ENCODE results near the gene TMEM143.

The TMEM143 gene

GRCh38 chr19:48390188-48391099 is 26.7 kb upstream of the TMEM143 start:
- peak overlapping the region; percentile 99 for H3K9ac ChIP-seq (ENCODE audit: low read depth, low read length, poor library complexity)
- no peak overlapping the region for H2BK12ac ChIP-seq (ENCODE audit: low read length)
- no peak overlapping the region for H4K8ac ChIP-seq (ENCODE audit: low read depth, low read length)
- H2BK120ac ChIP-seq (ENCODE audit: low read depth, low read length): no peak overlapping the region
- peak overlapping the region; percentile 93 for H3K23ac ChIP-seq (ENCODE audit: low read depth, low read length, poor library complexity)
- DNase-seq (ENCODE audit: low spot score): no peak
- no CpG with 5 or more reads among the region's 24 CpGs for WGBS, 2 donors (ENCODE audit: extremely low coverage in 2 of 2, insufficient read length in 2 of 2, insufficient replicate concordance in 1 of 2)
- H3K79me1 ChIP-seq (ENCODE audit: low read depth, low read length): peaks cover 9% of the 10 kb centered on the region
- peak overlapping the region; percentile 31 for H3K27ac ChIP-seq (replicated peaks; ENCODE audit: low read length)
- H3K4ac ChIP-seq (ENCODE audit: low read length): peak overlapping the region; percentile 97
- H3K4me2 ChIP-seq (ENCODE audit: insufficient read depth, low read length, poor library complexity, severe bottlenecking): peak overlapping the region; percentile 89
- peak overlapping the region; percentile 77 to 88 for H3K4me3 ChIP-seq (ENCODE audit: low read length in 2 of 2)
- peaks cover 13 to 23% (median 19%) of the 10 kb centered on the region in 3 experiments for H3K27me3 ChIP-seq (ENCODE audit: control insufficient read depth in 3 of 3, insufficient read depth in 3 of 3, low read depth in 1 of 3, low read length in 3 of 3)
- H3K4me1 ChIP-seq (ENCODE audit: control insufficient read depth in 2 of 2, insufficient read depth in 1 of 2, low read depth in 1 of 2, low read length in 2 of 2): peaks cover 14 to 21% of the 10 kb centered on the region in 2 donors
- H4K91ac ChIP-seq (ENCODE audit: low read depth, low read length, poor library complexity): peak overlapping the region; percentile 98
- H2AK5ac ChIP-seq (ENCODE audit: low read depth, low read length): peak overlapping the region; percentile 98
- peak overlapping the region; percentile 77 for H2AFZ ChIP-seq (ENCODE audit: low read length)
- H3K36me3 ChIP-seq (replicated peaks in 1 of 2; ENCODE audit: control insufficient read depth in 2 of 2, insufficient read depth in 2 of 2, low read length in 2 of 2): peaks cover 16 to 40% of the 10 kb centered on the region in 2 donors
- no peaks in the 10 kb centered on the region for H3K9me3 ChIP-seq (replicated peaks in 1 of 2; ENCODE audit: control insufficient read depth in 2 of 2, insufficient read depth in 1 of 2, low read depth in 1 of 2, low read length in 2 of 2)
- no peak overlapping the region for H2BK15ac ChIP-seq (ENCODE audit: low read length)
- peak overlapping the region; percentile 94 for H3K14ac ChIP-seq (ENCODE audit: low read length)
- H2BK5ac ChIP-seq (ENCODE audit: low read length): peak overlapping the region; percentile 91
- H3K18ac ChIP-seq (ENCODE audit: low read length): peak overlapping the region; percentile 99

- H3K9ac ChIP-seq (ENCODE audit: low read depth, low read length, poor library complexity): no peak overlapping the region
- no peak overlapping the region for H3K18ac ChIP-seq (ENCODE audit: low read length)
- H3K4ac ChIP-seq (ENCODE audit: low read length): no peak overlapping the region
- H3K27ac ChIP-seq (replicated peaks; ENCODE audit: low read length): no peak overlapping the region
- H3K4me1 ChIP-seq (ENCODE audit: control insufficient read depth in 2 of 2, insufficient read depth in 1 of 2, low read depth in 1 of 2, low read length in 2 of 2): peaks cover 0 to 3% of the 10 kb centered on the region in 2 donors
- H2BK12ac ChIP-seq (ENCODE audit: low read length): no peak overlapping the region
- no CpG with 5 or more reads among the region's 3 CpGs for WGBS, 2 donors (ENCODE audit: extremely low coverage in 2 of 2, insufficient read length in 2 of 2, insufficient replicate concordance in 1 of 2)
- H3K23ac ChIP-seq (ENCODE audit: low read depth, low read length, poor library complexity): no peak overlapping the region
- H2AFZ ChIP-seq (ENCODE audit: low read length): no peak overlapping the region
- H2BK5ac ChIP-seq (ENCODE audit: low read length): no peak overlapping the region
- no peaks in the 10 kb centered on the region for H3K9me3 ChIP-seq (replicated peaks in 1 of 2; ENCODE audit: control insufficient read depth in 2 of 2, insufficient read depth in 1 of 2, low read depth in 1 of 2, low read length in 2 of 2)
- H3K27me3 ChIP-seq (ENCODE audit: control insufficient read depth in 3 of 3, insufficient read depth in 3 of 3, low read depth in 1 of 3, low read length in 3 of 3): no peaks in the 10 kb centered on the region
- no peak overlapping the region for H3K14ac ChIP-seq (ENCODE audit: low read length)
- H4K8ac ChIP-seq (ENCODE audit: low read depth, low read length): no peak overlapping the region
- no peak for DNase-seq (ENCODE audit: low spot score)
- H3K79me1 ChIP-seq (ENCODE audit: low read depth, low read length): peaks cover 9% of the 10 kb centered on the region
- peaks cover 38 to 71% of the 10 kb centered on the region in 2 donors for H3K36me3 ChIP-seq (replicated peaks in 1 of 2; ENCODE audit: control insufficient read depth in 2 of 2, insufficient read depth in 2 of 2, low read length in 2 of 2)
- no peak overlapping the region for H2AK5ac ChIP-seq (ENCODE audit: low read depth, low read length)
- H2BK15ac ChIP-seq (ENCODE audit: low read length): no peak overlapping the region
- H4K91ac ChIP-seq (ENCODE audit: low read depth, low read length, poor library complexity): no peak overlapping the region
- no peak overlapping the region for H3K4me3 ChIP-seq (ENCODE audit: low read length in 2 of 2)
- H3K4me2 ChIP-seq (ENCODE audit: insufficient read depth, low read length, poor library complexity, severe bottlenecking): no peak overlapping the region
- H2BK120ac ChIP-seq (ENCODE audit: low read depth, low read length): no peak overlapping the region
These were observed 23.2 kb upstream of the TMEM143 start for GRCh38 chr19:48386981-48387380.

- H2BK5ac ChIP-seq (ENCODE audit: low read length): no peak overlapping the region
- no peak overlapping the region for H3K4ac ChIP-seq (ENCODE audit: low read length)
- no peak overlapping the region for H3K27ac ChIP-seq (replicated peaks; ENCODE audit: low read length)
- no peak overlapping the region for H3K4me3 ChIP-seq (ENCODE audit: low read length in 2 of 2)
- H3K4me1 ChIP-seq (ENCODE audit: control insufficient read depth in 2 of 2, insufficient read depth in 1 of 2, low read depth in 1 of 2, low read length in 2 of 2): no peaks in the 10 kb centered on the region
- no peak overlapping the region for H4K8ac ChIP-seq (ENCODE audit: low read depth, low read length)
- WGBS, 2 donors (ENCODE audit: extremely low coverage in 2 of 2, insufficient read length in 2 of 2, insufficient replicate concordance in 1 of 2): no CpG with 5 or more reads among the region's 7 CpGs
- H3K23ac ChIP-seq (ENCODE audit: low read depth, low read length, poor library complexity): no peak overlapping the region
- no peak overlapping the region for H2AFZ ChIP-seq (ENCODE audit: low read length)
- peaks cover 5% of the 10 kb centered on the region for H3K79me1 ChIP-seq (ENCODE audit: low read depth, low read length)
- no peak overlapping the region for H2BK15ac ChIP-seq (ENCODE audit: low read length)
- no peak overlapping the region for H3K9ac ChIP-seq (ENCODE audit: low read depth, low read length, poor library complexity)
- DNase-seq (ENCODE audit: low spot score): no peak
- H3K9me3 ChIP-seq (replicated peaks in 1 of 2; ENCODE audit: control insufficient read depth in 2 of 2, insufficient read depth in 1 of 2, low read depth in 1 of 2, low read length in 2 of 2): no peaks in the 10 kb centered on the region
- no peak overlapping the region for H3K14ac ChIP-seq (ENCODE audit: low read length)
- H4K91ac ChIP-seq (ENCODE audit: low read depth, low read length, poor library complexity): no peak overlapping the region
- no peaks in the 10 kb centered on the region for H3K27me3 ChIP-seq (ENCODE audit: control insufficient read depth in 3 of 3, insufficient read depth in 3 of 3, low read depth in 1 of 3, low read length in 3 of 3)
- no peak overlapping the region for H2AK5ac ChIP-seq (ENCODE audit: low read depth, low read length)
- no peak overlapping the region for H3K18ac ChIP-seq (ENCODE audit: low read length)
- H3K4me2 ChIP-seq (ENCODE audit: insufficient read depth, low read length, poor library complexity, severe bottlenecking): no peak overlapping the region
- peaks cover 43 to 80% of the 10 kb centered on the region in 2 donors for H3K36me3 ChIP-seq (replicated peaks in 1 of 2; ENCODE audit: control insufficient read depth in 2 of 2, insufficient read depth in 2 of 2, low read length in 2 of 2)
- no peak overlapping the region for H2BK12ac ChIP-seq (ENCODE audit: low read length)
- H2BK120ac ChIP-seq (ENCODE audit: low read depth, low read length): no peak overlapping the region
These were observed 21.8 kb upstream of the TMEM143 start for GRCh38 chr19:48385461-48386087.

- no peaks in the 10 kb centered on the region for H3K9me3 ChIP-seq (replicated peaks in 1 of 2; ENCODE audit: control insufficient read depth in 2 of 2, insufficient read depth in 1 of 2, low read depth in 1 of 2, low read length in 2 of 2)
- no peak overlapping the region for H3K27ac ChIP-seq (replicated peaks; ENCODE audit: low read length)
- no peak overlapping the region for H3K4me3 ChIP-seq (ENCODE audit: low read length in 2 of 2)
- H2BK120ac ChIP-seq (ENCODE audit: low read depth, low read length): no peak overlapping the region
- H3K9ac ChIP-seq (ENCODE audit: low read depth, low read length, poor library complexity): no peak overlapping the region
- no peaks in the 10 kb centered on the region for H3K79me1 ChIP-seq (ENCODE audit: low read depth, low read length)
- no peak overlapping the region for H3K14ac ChIP-seq (ENCODE audit: low read length)
- H3K4ac ChIP-seq (ENCODE audit: low read length): no peak overlapping the region
- H3K36me3 ChIP-seq (replicated peaks in 1 of 2; ENCODE audit: control insufficient read depth in 2 of 2, insufficient read depth in 2 of 2, low read length in 2 of 2): peaks cover 35 to 57% of the 10 kb centered on the region in 2 donors
- DNase-seq (ENCODE audit: low spot score): no peak
- H3K23ac ChIP-seq (ENCODE audit: low read depth, low read length, poor library complexity): no peak overlapping the region
- H2BK5ac ChIP-seq (ENCODE audit: low read length): no peak overlapping the region
- H4K91ac ChIP-seq (ENCODE audit: low read depth, low read length, poor library complexity): no peak overlapping the region
- H3K4me1 ChIP-seq (ENCODE audit: control insufficient read depth in 2 of 2, insufficient read depth in 1 of 2, low read depth in 1 of 2, low read length in 2 of 2): no peaks in the 10 kb centered on the region
- no peak overlapping the region for H2AFZ ChIP-seq (ENCODE audit: low read length)
- no peak overlapping the region for H2AK5ac ChIP-seq (ENCODE audit: low read depth, low read length)
- no peak overlapping the region for H3K18ac ChIP-seq (ENCODE audit: low read length)
- H3K4me2 ChIP-seq (ENCODE audit: insufficient read depth, low read length, poor library complexity, severe bottlenecking): no peak overlapping the region
- H2BK15ac ChIP-seq (ENCODE audit: low read length): no peak overlapping the region
- H4K8ac ChIP-seq (ENCODE audit: low read depth, low read length): no peak overlapping the region
- no peak overlapping the region for H2BK12ac ChIP-seq (ENCODE audit: low read length)
- WGBS, 2 donors (ENCODE audit: extremely low coverage in 2 of 2, insufficient read length in 2 of 2, insufficient replicate concordance in 1 of 2): no CpG with 5 or more reads among the region's 8 CpGs
- H3K27me3 ChIP-seq (ENCODE audit: control insufficient read depth in 3 of 3, insufficient read depth in 3 of 3, low read depth in 1 of 3, low read length in 3 of 3): no peaks in the 10 kb centered on the region
These were observed 18.5 kb upstream of the TMEM143 start for GRCh38 chr19:48382286-48382685.
